Measurements from ENCODE around the gene PEG3. TPM values are rescaled to one million over a fixed set of nuclear protein-coding genes. Genes with fewer than 3 reads are reported as not detected.
"Not testable (repeated sequence)": the region's sequence is repeated elsewhere in the genome, so short reads cannot be mapped to it uniquely, and the experiment has no call there.

PEG3 gene
- total RNA-seq, 1 experiment from 2014 or later = not detected

DNA sequence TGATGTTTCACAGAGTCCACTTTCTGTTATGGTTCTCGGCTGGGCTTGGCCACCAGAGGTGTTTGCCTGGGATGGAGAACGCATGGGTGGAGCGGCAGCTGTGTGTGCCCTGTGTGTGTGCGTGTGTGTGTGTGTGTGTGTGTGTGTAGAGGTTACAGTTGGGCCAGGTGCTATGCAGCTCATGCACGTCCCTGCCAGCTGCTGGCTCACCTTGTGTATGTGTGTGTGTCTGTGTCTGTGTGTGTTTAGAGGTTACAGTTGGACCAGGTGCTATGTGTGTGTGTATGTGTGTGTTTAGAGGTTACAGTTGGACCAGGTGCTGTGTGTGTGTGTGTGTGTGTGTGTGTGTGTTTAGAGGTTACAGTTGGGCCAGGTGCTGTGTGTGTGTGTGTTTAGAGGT, 33.0 kb upstream of the PEG3 start:
- no peaks in the 10 kb centered on the region for H4K20me1 ChIP-seq (ENCODE audit: insufficient read depth, low read depth, low read length)
- no peak overlapping the region for H3K4me2 ChIP-seq (ENCODE audit: low read depth, low read length, poor library complexity, severe bottlenecking)
- DNase-seq = no peak
- H3K9ac ChIP-seq (ENCODE audit: low read length) = no peak overlapping the region
- no peaks in the 10 kb centered on the region; the same call in 1 of the 2 replicates for H3K27me3 ChIP-seq (ENCODE audit: low read length)
- H3K36me3 ChIP-seq (ENCODE audit: insufficient read depth, low read length) = no peaks in the 10 kb centered on the region
- no peaks in the 10 kb centered on the region for H3K9me2 ChIP-seq (replicated peaks; ENCODE audit: insufficient read depth, low read length)
- no peak overlapping the region for H2AFZ ChIP-seq (ENCODE audit: low read length)
- H3K27ac ChIP-seq (ENCODE audit: low read length) = no peak overlapping the region
- H3K4me3 ChIP-seq (ENCODE audit: low read length) = no peak overlapping the region
- H3K4me1 ChIP-seq (ENCODE audit: low read length) = no peaks in the 10 kb centered on the region
- H3K79me2 ChIP-seq (ENCODE audit: low read length) = no peaks in the 10 kb centered on the region
- no peaks in the 10 kb centered on the region; the same call in 1 of the 2 replicates for H3K9me3 ChIP-seq (ENCODE audit: low read length)

DNA sequence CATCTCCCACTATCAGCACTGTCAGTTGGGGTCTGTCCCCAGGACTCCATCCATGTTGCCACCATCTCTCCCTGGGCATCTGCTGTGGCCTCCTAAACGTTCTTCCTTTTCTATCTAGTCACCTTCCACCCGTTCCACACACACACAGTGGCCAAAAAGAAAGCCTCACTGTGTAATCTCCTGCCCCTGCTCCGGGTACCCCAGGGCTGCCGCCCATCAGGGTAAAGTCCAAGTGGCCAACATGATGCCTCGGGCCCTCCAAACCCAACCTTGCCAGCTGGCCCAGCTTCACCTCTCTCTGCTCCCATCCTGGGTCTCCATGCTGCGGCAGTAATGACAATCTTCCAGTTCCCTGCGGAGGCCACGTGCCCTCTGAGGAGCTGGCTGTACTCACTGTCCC, 29.4 kb upstream of the PEG3 start:
- Histone ChIP-seq H3K4me3 (ENCODE audit: low read length) (no peak overlapping the region), H3K27me3 (ENCODE audit: low read length) (no peaks in the 10 kb centered on the region), H3K9me3 (ENCODE audit: low read length) (no peaks in the 10 kb centered on the region; the same call in 1 of the 2 replicates), H3K4me2 (ENCODE audit: low read depth, low read length, poor library complexity, severe bottlenecking) (no peak overlapping the region), H2AFZ (ENCODE audit: low read length) (no peak overlapping the region), H3K79me2 (ENCODE audit: low read length) (no peaks in the 10 kb centered on the region), H3K36me3 (ENCODE audit: insufficient read depth, low read length) (no peaks in the 10 kb centered on the region), H3K4me1 (ENCODE audit: low read length) (no peaks in the 10 kb centered on the region), H3K27ac (ENCODE audit: low read length) (no peak overlapping the region), H3K9ac (ENCODE audit: low read length) (no peak overlapping the region), H4K20me1 (ENCODE audit: insufficient read depth, low read depth, low read length) (no peaks in the 10 kb centered on the region), H3K9me2 (replicated peaks; ENCODE audit: insufficient read depth, low read length) (no peaks in the 10 kb centered on the region)
- DNase-seq = no peak

DNA sequence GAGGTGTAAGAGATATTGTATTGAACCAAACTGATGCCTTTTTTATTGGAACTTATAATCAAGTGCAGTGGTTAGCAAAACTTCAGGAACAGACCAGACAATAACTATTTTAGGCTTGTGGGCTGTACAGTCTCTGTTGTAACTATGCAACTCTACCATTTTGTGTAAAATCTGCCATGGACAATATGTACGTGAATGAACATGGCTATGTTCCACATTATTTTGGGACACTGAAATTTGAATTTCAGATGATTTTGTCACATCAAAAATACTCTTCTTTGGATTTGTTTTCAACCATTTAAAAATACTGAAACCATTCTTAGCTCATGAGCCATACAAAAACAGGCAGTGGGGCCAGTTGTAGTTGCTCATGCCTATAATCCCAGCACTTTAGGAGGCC, 27.9 kb upstream of the PEG3 start:
- H3K4me1 ChIP-seq (ENCODE audit: low read length) = no peaks in the 10 kb centered on the region
- H3K9me3 ChIP-seq (ENCODE audit: low read length) = no peaks in the 10 kb centered on the region; the same call in 1 of the 2 replicates
- 0 out of 2 replicates have a peak, but pooled peaks cover 2% of the 10 kb centered on the region for H3K27me3 ChIP-seq (ENCODE audit: low read length)
- no peak overlapping the region for H3K9ac ChIP-seq (ENCODE audit: low read length)
- no peak overlapping the region for H2AFZ ChIP-seq (ENCODE audit: low read length)
- no peaks in the 10 kb centered on the region for H4K20me1 ChIP-seq (ENCODE audit: insufficient read depth, low read depth, low read length)
- H3K4me2 ChIP-seq (ENCODE audit: low read depth, low read length, poor library complexity, severe bottlenecking) = no peak overlapping the region
- no peaks in the 10 kb centered on the region for H3K79me2 ChIP-seq (ENCODE audit: low read length)
- no peaks in the 10 kb centered on the region for H3K9me2 ChIP-seq (replicated peaks; ENCODE audit: insufficient read depth, low read length)
- H3K27ac ChIP-seq (ENCODE audit: low read length) = no peak overlapping the region
- H3K36me3 ChIP-seq (ENCODE audit: insufficient read depth, low read length) = no peaks in the 10 kb centered on the region
- DNase-seq = no peak
- H3K4me3 ChIP-seq (ENCODE audit: low read length) = no peak overlapping the region

DNA sequence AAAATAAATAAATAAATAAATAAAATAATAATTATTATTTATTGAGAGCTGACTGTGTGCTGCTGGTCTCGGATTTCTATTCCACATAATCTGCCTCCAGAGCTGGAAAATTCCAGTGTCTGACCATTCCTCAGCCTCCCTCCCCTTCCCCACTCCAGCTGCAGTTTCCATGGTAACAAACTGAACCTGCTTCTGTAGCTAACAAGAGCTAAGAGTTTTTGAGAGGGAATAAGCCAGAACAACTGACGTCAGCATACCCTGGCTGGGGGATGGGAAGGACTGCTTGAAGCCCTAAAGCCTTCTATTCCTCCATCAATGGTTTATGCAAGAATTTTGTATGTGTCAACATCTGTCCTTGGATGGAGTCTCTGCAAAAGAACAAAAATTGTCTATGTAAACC, 26.0 kb upstream of the PEG3 start:
- Histone ChIP-seq H3K36me3 (ENCODE audit: insufficient read depth, low read length) (no peaks in the 10 kb centered on the region), H3K27me3 (ENCODE audit: low read length) (0 out of 2 replicates have a peak, but pooled peaks cover 2% of the 10 kb centered on the region), H3K4me3 (ENCODE audit: low read length) (no peak overlapping the region), H3K79me2 (ENCODE audit: low read length) (no peaks in the 10 kb centered on the region), H3K27ac (ENCODE audit: low read length) (no peak overlapping the region), H3K9me3 (ENCODE audit: low read length) (no peaks in the 10 kb centered on the region; the same call in 1 of the 2 replicates), H3K9me2 (replicated peaks; ENCODE audit: insufficient read depth, low read length) (no peaks in the 10 kb centered on the region), H2AFZ (ENCODE audit: low read length) (no peak overlapping the region), H3K9ac (ENCODE audit: low read length) (no peak overlapping the region), H4K20me1 (ENCODE audit: insufficient read depth, low read depth, low read length) (no peaks in the 10 kb centered on the region), H3K4me2 (ENCODE audit: low read depth, low read length, poor library complexity, severe bottlenecking) (no peak overlapping the region), H3K4me1 (ENCODE audit: low read length) (no peaks in the 10 kb centered on the region)
- DNase-seq = no peak

DNA sequence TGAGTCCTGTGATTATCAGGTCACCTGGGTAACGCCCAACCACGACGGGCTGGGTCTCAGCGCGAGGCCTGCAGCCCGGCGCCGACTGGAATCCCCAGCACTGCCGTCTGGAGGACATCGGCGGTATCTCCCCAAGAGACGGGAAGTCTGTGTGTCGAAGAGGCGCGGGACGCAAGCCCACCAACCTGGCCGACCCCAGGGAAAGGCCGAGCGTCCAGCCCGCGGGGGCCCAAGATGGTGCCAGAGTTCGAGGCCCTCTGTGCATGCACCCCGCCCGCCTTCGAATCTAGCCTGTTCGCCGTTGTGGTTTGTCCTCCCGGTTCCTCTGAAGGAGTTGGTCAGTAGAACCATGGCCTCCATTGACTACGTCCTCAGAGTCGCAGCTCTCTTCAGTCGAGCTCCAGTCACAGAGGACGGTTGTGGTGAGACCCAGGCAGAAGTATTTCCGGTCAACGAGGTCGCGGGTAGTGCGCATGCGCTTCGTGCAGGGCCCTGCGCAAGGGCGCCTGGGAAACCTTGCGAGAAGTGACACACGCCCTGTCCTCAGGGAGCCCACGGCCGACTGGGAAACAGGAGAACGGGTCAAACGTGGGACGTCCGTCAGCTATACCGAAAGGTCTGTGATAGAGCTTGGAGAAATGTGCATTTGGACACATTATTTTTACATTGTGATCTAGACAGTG, 24.1 kb upstream of the PEG3 start:
- Histone ChIP-seq H4K20me1 (ENCODE audit: insufficient read depth, low read depth, low read length) (no peaks in the 10 kb centered on the region), H3K27me3 (ENCODE audit: low read length) (peaks cover 2% of the 10 kb centered on the region; the same call in 1 of the 2 replicates), H3K27ac (ENCODE audit: low read length) (no peak overlapping the region), H3K4me3 (ENCODE audit: low read length) (no peak overlapping the region), H2AFZ (ENCODE audit: low read length) (no peak overlapping the region), H3K9ac (ENCODE audit: low read length) (no peak overlapping the region), H3K79me2 (ENCODE audit: low read length) (no peaks in the 10 kb centered on the region), H3K36me3 (ENCODE audit: insufficient read depth, low read length) (no peaks in the 10 kb centered on the region), H3K9me3 (ENCODE audit: low read length) (no peaks in the 10 kb centered on the region; the same call in 1 of the 2 replicates), H3K4me1 (ENCODE audit: low read length) (no peaks in the 10 kb centered on the region), H3K4me2 (ENCODE audit: low read depth, low read length, poor library complexity, severe bottlenecking) (no peak overlapping the region), H3K9me2 (replicated peaks; ENCODE audit: insufficient read depth, low read length) (no peaks in the 10 kb centered on the region)
- no peak for DNase-seq

DNA sequence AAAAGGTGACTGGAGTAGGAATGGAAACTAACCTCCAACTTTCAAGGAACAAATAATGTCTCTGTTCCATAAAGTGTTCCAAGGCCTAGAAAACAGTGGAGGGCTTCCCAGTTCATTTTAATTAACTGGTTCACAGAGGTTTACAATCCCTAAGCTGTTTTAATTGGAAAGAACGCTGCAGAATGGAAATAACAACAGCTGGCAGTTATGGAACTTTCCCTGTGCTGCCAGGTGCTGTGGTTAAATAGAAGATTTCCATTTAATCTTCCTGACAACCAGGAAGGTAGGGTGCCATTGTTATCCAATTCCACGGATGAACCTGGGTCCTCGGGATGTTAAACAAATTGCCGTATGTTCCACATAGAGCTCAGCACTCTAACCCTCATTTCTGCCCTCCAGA, 22.2 kb upstream of the PEG3 start:
- Histone ChIP-seq H3K9me3 (ENCODE audit: low read length) (no peaks in the 10 kb centered on the region; the same call in 1 of the 2 replicates), H4K20me1 (ENCODE audit: insufficient read depth, low read depth, low read length) (no peaks in the 10 kb centered on the region), H3K4me2 (ENCODE audit: low read depth, low read length, poor library complexity, severe bottlenecking) (no peak overlapping the region), H3K27ac (ENCODE audit: low read length) (no peak overlapping the region), H3K4me1 (ENCODE audit: low read length) (no peaks in the 10 kb centered on the region), H3K79me2 (ENCODE audit: low read length) (no peaks in the 10 kb centered on the region), H2AFZ (ENCODE audit: low read length) (no peak overlapping the region), H3K27me3 (ENCODE audit: low read length) (peaks cover 2% of the 10 kb centered on the region; the same call in 1 of the 2 replicates), H3K9me2 (replicated peaks; ENCODE audit: insufficient read depth, low read length) (no peaks in the 10 kb centered on the region), H3K9ac (ENCODE audit: low read length) (no peak overlapping the region), H3K4me3 (ENCODE audit: low read length) (no peak overlapping the region), H3K36me3 (ENCODE audit: insufficient read depth, low read length) (no peaks in the 10 kb centered on the region)
- DNase-seq = no peak

DNA sequence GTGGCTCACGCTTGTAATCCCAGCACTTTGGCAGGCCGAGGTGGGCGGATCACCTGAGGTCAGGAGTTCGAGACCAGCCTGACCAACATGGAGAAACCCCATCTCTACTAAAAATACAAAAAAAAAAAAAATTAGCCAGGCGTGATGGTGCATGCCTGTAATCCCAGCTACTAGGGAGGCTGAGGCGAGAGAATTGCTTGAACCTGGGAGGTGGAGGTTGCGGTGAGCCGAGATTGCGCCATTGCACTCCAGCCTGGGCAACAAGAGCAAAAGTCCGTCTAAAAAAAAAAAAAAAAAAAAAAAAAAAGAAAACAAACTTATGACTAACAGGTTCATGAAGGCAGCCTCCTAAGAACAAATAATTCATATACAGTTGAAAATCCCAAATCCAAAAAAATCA, 19.9 kb upstream of the PEG3 start:
- not testable (repeated sequence) for H2AFZ ChIP-seq (ENCODE audit: low read length); H3K4me1 ChIP-seq (ENCODE audit: low read length); H3K9me3 ChIP-seq (ENCODE audit: low read length); H3K36me3 ChIP-seq (ENCODE audit: insufficient read depth, low read length); H3K27ac ChIP-seq (ENCODE audit: low read length); H3K9me2 ChIP-seq (replicated peaks; ENCODE audit: insufficient read depth, low read length); H3K27me3 ChIP-seq (ENCODE audit: low read length); H3K9ac ChIP-seq (ENCODE audit: low read length); H3K79me2 ChIP-seq (ENCODE audit: low read length); H3K4me3 ChIP-seq (ENCODE audit: low read length); H4K20me1 ChIP-seq (ENCODE audit: insufficient read depth, low read depth, low read length); DNase-seq; H3K4me2 ChIP-seq (ENCODE audit: low read depth, low read length, poor library complexity, severe bottlenecking)

DNA sequence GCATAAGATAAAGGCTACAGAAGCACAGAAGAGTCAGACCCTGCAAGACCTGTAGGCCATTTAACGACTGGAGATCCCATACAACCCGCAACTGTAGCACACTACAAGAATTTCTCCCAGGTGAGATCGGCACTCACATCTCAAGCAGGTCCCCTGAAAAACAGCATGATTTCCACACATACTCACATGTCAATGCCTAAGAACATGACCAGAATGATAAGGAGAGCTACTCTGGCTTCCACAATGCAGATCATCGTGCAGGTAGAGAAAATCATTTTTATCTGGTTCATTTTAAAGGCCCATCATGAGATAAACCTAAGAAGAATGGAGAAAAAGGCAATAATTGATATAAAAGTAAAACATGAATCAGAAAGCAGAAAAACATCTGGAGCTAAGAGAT, 17.5 kb upstream of the PEG3 start:
- Histone ChIP-seq H2AFZ (ENCODE audit: low read length) (no peak overlapping the region), H3K79me2 (ENCODE audit: low read length) (no peaks in the 10 kb centered on the region), H3K4me1 (ENCODE audit: low read length) (no peaks in the 10 kb centered on the region), H4K20me1 (ENCODE audit: insufficient read depth, low read depth, low read length) (no peaks in the 10 kb centered on the region), H3K4me2 (ENCODE audit: low read depth, low read length, poor library complexity, severe bottlenecking) (no peak overlapping the region), H3K36me3 (ENCODE audit: insufficient read depth, low read length) (no peaks in the 10 kb centered on the region), H3K4me3 (ENCODE audit: low read length) (no peak overlapping the region), H3K27me3 (ENCODE audit: low read length) (no peaks in the 10 kb centered on the region; the same call in 1 of the 2 replicates), H3K27ac (ENCODE audit: low read length) (no peak overlapping the region), H3K9me2 (replicated peaks; ENCODE audit: insufficient read depth, low read length) (no peaks in the 10 kb centered on the region), H3K9ac (ENCODE audit: low read length) (no peak overlapping the region), H3K9me3 (ENCODE audit: low read length) (no peaks in the 10 kb centered on the region)
- DNase-seq = no peak
